GM12892 (cell line): ENCODE data around the gene PHPT1.

Experiments
- POLR2A ChIP-seq: IDR thresholded peaks from 2 replicates; pipeline ENCODE4 v1.6.1; 2011; ENCODE audit warnings: low read depth, low read length, control low read depth
- POLR2AphosphoS5 ChIP-seq: IDR thresholded peaks from 2 replicates; pipeline ENCODE4 v1.6.1; 2011; ENCODE audit warnings: low read depth, low read length, control low read depth
- TAF1 ChIP-seq: IDR thresholded peaks from 2 replicates; pipeline ENCODE4 v1.6.1; 2011; ENCODE audit warnings: low read depth, mild to moderate bottlenecking, control low read depth, low read length, borderline replicate concordance

DNA sequence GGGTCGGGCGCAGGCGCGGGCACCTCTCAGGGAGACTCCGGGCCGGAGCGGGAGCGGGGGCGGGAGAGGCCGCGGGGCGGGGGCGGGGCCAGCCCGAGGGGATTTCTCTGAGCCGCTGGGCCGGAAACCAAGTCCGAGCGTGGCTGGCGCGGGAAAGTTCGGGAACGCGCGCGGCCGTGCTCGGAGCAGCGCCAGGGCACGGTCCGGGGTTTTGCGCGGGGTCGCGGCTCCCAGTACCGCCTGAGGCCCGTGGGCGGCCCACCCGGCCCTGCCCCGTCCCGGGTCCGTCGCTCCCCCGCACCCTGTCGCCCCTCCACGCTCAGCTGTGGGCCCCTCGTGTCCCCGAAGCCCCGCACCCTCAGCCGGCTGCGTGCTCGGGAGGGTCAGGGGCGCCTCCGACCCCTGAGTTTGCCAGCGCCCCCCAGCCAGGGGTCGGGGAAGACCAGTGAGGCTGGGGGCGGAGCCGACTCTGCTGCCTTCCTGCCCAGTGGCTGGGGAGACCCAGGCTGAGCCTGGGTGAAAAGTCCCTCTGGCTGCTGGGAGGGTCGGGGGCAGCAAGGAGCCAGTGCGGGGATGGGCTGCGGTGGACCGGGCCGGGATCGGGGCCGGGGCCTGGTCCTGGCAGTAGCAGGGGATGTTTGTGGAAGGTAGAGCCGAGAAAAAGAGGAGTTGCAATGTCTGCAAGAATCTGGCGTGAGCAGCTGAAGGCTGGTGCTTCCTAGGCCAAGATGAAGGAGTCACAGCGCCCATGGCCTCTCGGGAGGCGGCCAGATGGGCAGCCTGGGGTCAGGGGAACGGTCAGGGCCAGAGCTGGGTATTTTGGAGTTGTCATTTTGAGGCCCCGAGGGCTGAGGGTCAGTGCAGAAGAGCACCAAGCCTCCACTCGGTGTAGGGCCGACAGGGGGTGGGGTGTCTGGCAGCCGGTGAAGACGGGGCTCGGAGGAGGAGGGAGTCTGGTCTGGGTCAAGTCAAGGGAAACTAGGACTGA is 37.7 kb downstream of the PHPT1 start:
- TF ChIP-seq TAF1 (0 out of 2 replicates have a peak, but pooled peaks have one; percentile 11), POLR2A (peak; percentile 52; the same call in 1 of the 2 replicates), POLR2AphosphoS5 (no peak)
